Left renal cortex interstitium (tissue), 4 donors: ENCODE data around the gene KIF6. TPM values are rescaled to one million over a fixed set of nuclear protein-coding genes. Genes with fewer than 3 reads are reported as not detected.

ENCODE experiments used
- DNase-seq, 4 donors: peaks; one replicate each; pipeline ENCODE4 v3.0.0-alpha.2; 2013; ENCODE audit warnings: low read depth in 4 of 4, low spot score in 2 of 4, missing footprints in 1 of 4
- polyA plus RNA-seq, 4 donors: library from polyadenylated mRNA; unstranded; fragments of 120-200 nt; gene quantifications; one replicate each; pipeline ENCODE4 v1.2.1, GENCODE V29; 2013; ENCODE audit not compliant: insufficient read length in 4 of 4

Gene KIF6
- polyA plus RNA-seq, 4 donors: 2.9 to 4.7 (median 4.0) TPM

- no peak for DNase-seq
Observed at GRCh38 chr6:39428152-39428551, 297.1 kb downstream of the KIF6 start.

- no peak for DNase-seq
Observed at GRCh38 chr6:39426073-39426456, 299.1 kb downstream of the KIF6 start.

GRCh38 chr6:39425346-39426072, 299.7 kb downstream of the KIF6 start:
- DNase-seq: no peak

- no peak for DNase-seq
Observed at GRCh38 chr6:39424831-39425230, 300.4 kb downstream of the KIF6 start.

GRCh38 chr6:39422238-39422637, 303.0 kb downstream of the KIF6 start:
- DNase-seq: no peak

GRCh38 chr6:39421383-39422225, 303.6 kb downstream of the KIF6 start:
- no peak for DNase-seq

GRCh38 chr6:39420300-39421265, 304.6 kb downstream of the KIF6 start:
- DNase-seq: no peak

- no peak for DNase-seq
Observed at GRCh38 chr6:39419607-39420006, 305.6 kb downstream of the KIF6 start.

GRCh38 chr6:39417440-39417839, 307.8 kb downstream of the KIF6 start:
- no peak for DNase-seq

- DNase-seq: no peak
Observed at GRCh38 chr6:39416728-39417127, 308.5 kb downstream of the KIF6 start.

GRCh38 chr6:39416026-39416425, 309.2 kb downstream of the KIF6 start:
- no peak for DNase-seq

GRCh38 chr6:39415482-39415881, 309.7 kb downstream of the KIF6 start:
- DNase-seq: no peak

GRCh38 chr6:39411465-39411864, 313.7 kb downstream of the KIF6 start:
- DNase-seq: no peak

- DNase-seq: no peak
Observed at GRCh38 chr6:39411001-39411400, 314.2 kb downstream of the KIF6 start.

GRCh38 chr6:39409889-39410288, 315.3 kb downstream of the KIF6 start:
- DNase-seq: no peak

- no peak for DNase-seq
Observed at GRCh38 chr6:39407446-39407993, 317.7 kb downstream of the KIF6 start.

GRCh38 chr6:39404312-39404711, 320.9 kb downstream of the KIF6 start:
- DNase-seq: no peak

GRCh38 chr6:39403304-39403703, 321.9 kb downstream of the KIF6 start:
- DNase-seq: no peak

GRCh38 chr6:39402239-39402751, 322.9 kb downstream of the KIF6 start:
- DNase-seq: no peak

- no peak for DNase-seq
Observed at GRCh38 chr6:39401376-39401775, 323.8 kb downstream of the KIF6 start.
